HG03469 (cell line): ENCODE results near the gene ADAMTS16.

ENCODE experiments used
- ATAC-seq: cut with Tn5 transposase; IDR thresholded peaks from one replicate; pipeline ENCODE4 v1.9.1; 2021; ENCODE audit warnings: mild to moderate bottlenecking, moderate library complexity, moderate number of reproducible peaks; ENCODE audit not compliant: unreplicated experiment

Gene ADAMTS16

GRCh38 chr5:5219541-5219940 is 79.4 kb downstream of the ADAMTS16 start:
- ATAC-seq, result no peak

GRCh38 chr5:5220901-5221631 is 80.9 kb downstream of the ADAMTS16 start:
- ATAC-seq, result no peak

- no peak for ATAC-seq
These were observed 81.6 kb downstream of the ADAMTS16 start for GRCh38 chr5:5221724-5222123.

GRCh38 chr5:5231576-5231975 is 91.4 kb downstream of the ADAMTS16 start:
- no peak for ATAC-seq

GRCh38 chr5:5234912-5235311 is 94.8 kb downstream of the ADAMTS16 start:
- no peak for ATAC-seq

- ATAC-seq, result no peak
These were observed 95.6 kb downstream of the ADAMTS16 start for GRCh38 chr5:5235685-5236084.

GRCh38 chr5:5239191-5239590 is 99.1 kb downstream of the ADAMTS16 start:
- ATAC-seq, result no peak

GRCh38 chr5:5240234-5240633 is 100.1 kb downstream of the ADAMTS16 start:
- no peak for ATAC-seq

- no peak for ATAC-seq
These were observed 101.9 kb downstream of the ADAMTS16 start for GRCh38 chr5:5242056-5242455.

GRCh38 chr5:5246736-5247135 is 106.6 kb downstream of the ADAMTS16 start:
- no peak for ATAC-seq

- no peak for ATAC-seq
These were observed 110.6 kb downstream of the ADAMTS16 start for GRCh38 chr5:5250758-5251157.

- ATAC-seq, result no peak
These were observed 112.0 kb downstream of the ADAMTS16 start for GRCh38 chr5:5252106-5252505.

GRCh38 chr5:5257353-5257752 is 117.2 kb downstream of the ADAMTS16 start:
- ATAC-seq, result no peak

- ATAC-seq, result no peak
These were observed 118.4 kb downstream of the ADAMTS16 start for GRCh38 chr5:5258564-5258963.

GRCh38 chr5:5264727-5265126 is 124.6 kb downstream of the ADAMTS16 start:
- ATAC-seq, result no peak

- ATAC-seq, result no peak
These were observed 126.2 kb downstream of the ADAMTS16 start for GRCh38 chr5:5266297-5266696.

- no peak for ATAC-seq
These were observed 130.0 kb downstream of the ADAMTS16 start for GRCh38 chr5:5270161-5270560.

- ATAC-seq, result no peak
These were observed 131.0 kb downstream of the ADAMTS16 start for GRCh38 chr5:5270958-5271785.

- no peak for ATAC-seq
These were observed 131.7 kb downstream of the ADAMTS16 start for GRCh38 chr5:5271786-5272321.

- ATAC-seq, result no peak
These were observed 133.3 kb downstream of the ADAMTS16 start for GRCh38 chr5:5273398-5273797.

GRCh38 chr5:5273976-5274375 is 133.8 kb downstream of the ADAMTS16 start:
- no peak for ATAC-seq

- ATAC-seq, result no peak
These were observed 135.1 kb downstream of the ADAMTS16 start for GRCh38 chr5:5275211-5275610.
